H1 (cell line): ENCODE measurements around the gene DECR2. TPM values are rescaled to one million over a fixed set of nuclear protein-coding genes. Genes with fewer than 3 reads are reported as not detected.

Experiments
- ATF2 ChIP-seq: IDR thresholded peaks from 2 replicates; pipeline ENCODE4 v1.6.1; 2012; ENCODE audit warnings: low read length, inconsistent platforms
- BRCA1 ChIP-seq: IDR thresholded peaks from 2 replicates; pipeline ENCODE4 v1.6.1; 2012; ENCODE audit warnings: low read depth, low read length, improper control_type of control experiment
- CREB1 ChIP-seq: IDR thresholded peaks from 2 replicates; pipeline ENCODE4 v1.6.1; 2012; ENCODE audit warnings: inconsistent platforms
- CTBP2 ChIP-seq: IDR thresholded peaks from 2 replicates; pipeline ENCODE4 v1.7.0; 2011; ENCODE audit warnings: borderline replicate concordance, mild to moderate bottlenecking, moderate library complexity, mixed read lengths, low read length; ENCODE audit not compliant: insufficient read depth, insufficient read length
- GABPA ChIP-seq: IDR thresholded peaks from 2 replicates; pipeline ENCODE4 v1.6.1; 2011; ENCODE audit warnings: mild to moderate bottlenecking, low read length, moderate library complexity, borderline replicate concordance; ENCODE audit not compliant: insufficient read depth
- polyA plus RNA-seq, 7 experiments: library from polyadenylated mRNA; depleted of rRNA in 3 of 7; stranded (reverse) in 5 of 7; unstranded in 2 of 7; fragments of >200 nt in 5 of 7; fragments of 200-250 nt in 2 of 7; gene quantifications; 1 replicate in 5 of 7; 2 replicates in 1 of 7; 4 replicates in 1 of 7; pipeline versions ENCODE4 v1.2.1 to v1.2.3, GENCODE V29; 2011 to 2013; ENCODE audit warnings: missing spikeins in 2 of 7, mixed read lengths in 2 of 7
- total RNA-seq: library from RNA; stranded (reverse); fragmentation: NEBNext Ultra II Directional; extraction: Animal tissue kit (Norgen Biotek cat#: 25700); gene quantifications from 2 replicates; pipeline ENCODE4 v1.2.1, GENCODE V29; 2021

Gene DECR2
- total and polyA plus RNA-seq, 2 of the 8 experiments (the other 6 are each of a cell fraction or from before 2014, with no cell fraction given) = 28.2 to 39.9 TPM

- TF ChIP-seq ATF2 (no peak), GABPA (no peak), CREB1 (no peak), CTBP2 (no peak), BRCA1 (no peak)
Measured at GRCh38 chr16:430904-431303, 29.2 kb downstream of the DECR2 start (continued).
